Fibroblast of gingiva (primary cell): ENCODE measurements around the gene GALR3.

Experiments used
- DNase-seq: peaks from one replicate; pipeline ENCODE4 v3.0.0-alpha.2; 2011; ENCODE audit warnings: low read depth

Gene GALR3

DNA sequence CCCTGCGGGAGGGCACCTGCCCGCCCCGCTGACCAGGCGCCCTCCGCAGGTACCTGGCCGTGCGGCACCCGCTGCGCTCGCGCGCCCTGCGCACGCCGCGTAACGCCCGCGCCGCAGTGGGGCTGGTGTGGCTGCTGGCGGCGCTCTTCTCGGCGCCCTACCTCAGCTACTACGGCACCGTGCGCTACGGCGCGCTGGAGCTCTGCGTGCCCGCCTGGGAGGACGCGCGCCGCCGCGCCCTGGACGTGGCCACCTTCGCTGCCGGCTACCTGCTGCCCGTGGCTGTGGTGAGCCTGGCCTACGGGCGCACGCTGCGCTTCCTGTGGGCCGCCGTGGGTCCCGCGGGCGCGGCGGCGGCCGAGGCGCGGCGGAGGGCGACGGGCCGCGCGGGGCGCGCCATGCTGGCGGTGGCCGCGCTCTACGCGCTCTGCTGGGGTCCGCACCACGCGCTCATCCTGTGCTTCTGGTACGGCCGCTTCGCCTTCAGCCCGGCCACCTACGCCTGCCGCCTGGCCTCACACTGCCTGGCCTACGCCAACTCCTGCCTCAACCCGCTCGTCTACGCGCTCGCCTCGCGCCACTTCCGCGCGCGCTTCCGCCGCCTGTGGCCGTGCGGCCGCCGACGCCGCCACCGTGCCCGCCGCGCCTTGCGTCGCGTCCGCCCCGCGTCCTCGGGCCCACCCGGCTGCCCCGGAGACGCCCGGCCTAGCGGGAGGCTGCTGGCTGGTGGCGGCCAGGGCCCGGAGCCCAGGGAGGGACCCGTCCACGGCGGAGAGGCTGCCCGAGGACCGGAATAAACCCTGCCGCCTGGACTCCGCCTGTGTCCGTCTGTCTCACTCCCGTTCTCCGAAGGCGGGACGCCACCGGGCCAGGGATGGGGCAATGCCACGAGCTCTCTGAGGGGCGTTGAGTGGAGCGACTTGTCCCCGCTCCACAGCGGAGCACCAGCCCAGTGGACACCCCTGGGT, 1.8 kb downstream of the GALR3 start:
- DNase-seq: no peak

DNA sequence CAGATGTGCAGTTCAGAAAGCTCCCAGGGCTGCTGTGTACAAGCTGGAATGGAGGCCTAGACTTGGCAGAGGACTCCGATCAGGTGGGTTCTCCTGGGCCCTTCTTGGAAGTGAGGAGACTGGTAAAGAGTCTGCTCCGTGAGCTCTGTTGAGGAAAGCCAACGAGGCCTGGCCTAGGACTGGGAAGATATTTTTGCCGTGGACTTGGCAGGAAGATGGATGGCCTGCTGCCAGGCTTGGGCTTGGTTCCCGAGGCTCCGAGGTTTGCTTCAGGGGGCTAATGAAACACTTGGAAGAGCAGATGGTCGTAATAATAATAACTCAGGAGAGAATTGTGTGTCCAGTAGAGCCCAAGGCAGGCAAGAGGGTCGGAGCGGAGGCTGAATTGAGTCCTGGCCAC, 3.9 kb downstream of the GALR3 start:
- no peak for DNase-seq

DNA sequence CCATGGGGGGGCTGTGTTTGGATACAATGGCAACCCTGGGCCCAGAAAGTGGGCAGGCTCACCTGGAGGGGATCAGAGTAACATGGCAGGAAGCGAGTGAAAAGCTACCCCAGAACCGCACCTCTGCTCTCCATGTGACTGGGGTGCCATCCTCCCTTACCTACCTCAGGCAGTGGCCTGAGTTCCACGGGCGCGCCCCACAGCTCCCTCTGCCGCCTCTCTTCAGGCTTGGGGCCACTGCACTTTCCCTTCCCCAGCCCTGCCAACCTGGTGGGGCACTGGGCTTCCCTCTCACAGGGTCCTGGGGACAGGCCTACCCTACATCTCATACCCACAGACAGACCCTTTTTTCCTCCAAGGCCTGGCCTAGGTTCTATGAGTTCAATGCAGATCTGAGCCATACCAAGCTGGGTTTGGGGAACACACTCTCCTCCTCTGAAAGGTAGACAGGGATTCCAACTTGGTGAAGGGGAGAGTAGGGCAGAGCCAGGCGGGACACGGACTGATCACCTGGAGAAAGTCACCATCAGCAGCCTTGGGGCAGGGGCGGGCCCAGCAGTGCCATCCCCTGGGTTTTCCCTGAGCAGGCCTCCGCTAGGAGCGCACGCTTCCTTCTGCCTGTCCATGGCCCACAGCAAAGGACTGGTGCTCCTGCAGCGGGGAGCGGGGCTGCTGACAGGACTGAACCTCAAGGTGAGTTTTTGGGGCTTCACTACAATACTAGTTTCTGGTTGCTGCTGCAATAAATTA, 7.1 kb downstream of the GALR3 start:
- no peak for DNase-seq

DNA sequence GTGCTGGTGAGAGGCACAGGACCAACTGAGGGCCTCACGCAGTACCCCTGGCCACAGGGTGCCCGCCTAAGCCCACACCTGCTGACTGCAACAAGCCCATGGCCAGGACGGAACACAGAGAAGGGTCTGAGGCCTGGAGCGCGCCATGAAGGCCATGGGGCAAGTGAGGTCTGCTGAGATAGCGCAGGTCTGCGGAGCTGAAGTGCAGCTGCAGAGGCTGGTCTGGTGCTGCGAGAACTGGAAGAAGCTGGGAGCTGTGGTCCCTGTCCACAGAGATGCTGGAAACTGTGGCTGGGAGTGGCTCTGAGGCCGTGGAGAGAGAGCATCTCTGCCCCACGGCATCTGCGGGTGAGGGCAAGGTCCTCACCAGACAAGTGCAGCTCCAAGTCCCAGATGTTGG, 8.3 kb downstream of the GALR3 start:
- DNase-seq: no peak

DNA sequence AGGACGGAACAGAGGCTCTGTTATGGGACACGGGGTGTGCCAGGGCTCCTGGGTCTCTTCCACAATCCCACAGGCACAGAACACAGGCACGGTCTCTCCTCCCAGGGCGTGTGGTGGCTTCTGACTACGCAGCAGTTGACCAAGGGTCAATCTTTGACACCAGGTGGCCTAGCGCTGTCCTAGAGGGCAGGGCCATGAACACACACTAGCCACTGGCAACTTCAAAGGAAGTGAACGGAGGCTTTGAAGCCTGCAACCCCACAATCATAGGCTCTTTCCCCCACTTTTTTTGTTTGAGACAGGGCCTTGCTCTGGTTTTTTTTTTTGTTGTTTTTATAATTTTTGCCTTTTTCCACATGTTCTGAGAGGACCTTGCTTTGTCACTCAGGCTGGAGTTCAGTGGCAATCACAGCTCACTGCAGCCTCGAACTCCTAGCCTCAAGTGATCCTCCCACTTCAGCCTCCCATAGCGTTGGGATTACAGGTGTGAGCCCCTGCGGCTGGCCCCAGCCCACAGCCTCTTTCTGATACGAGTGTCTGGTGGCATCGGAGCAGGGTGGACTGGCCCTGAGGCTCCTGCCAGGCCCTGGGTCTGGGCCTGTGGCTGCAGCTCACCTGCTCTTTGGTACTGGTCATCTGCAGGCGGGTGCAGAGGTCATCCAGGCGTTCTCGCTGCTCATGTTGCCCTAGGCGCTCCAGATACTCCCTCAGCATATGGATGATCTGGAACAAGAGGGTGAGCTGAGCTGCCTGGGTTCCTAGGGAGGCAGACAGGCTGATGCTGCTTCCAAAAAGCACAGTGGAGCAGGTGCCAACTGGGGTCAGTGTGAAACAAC, 9.1 kb downstream of the GALR3 start:
- no peak for DNase-seq

GRCh38 chr22:37842015-37842793, 19.0 kb downstream of the GALR3 start:
- DNase-seq: no peak

DNA sequence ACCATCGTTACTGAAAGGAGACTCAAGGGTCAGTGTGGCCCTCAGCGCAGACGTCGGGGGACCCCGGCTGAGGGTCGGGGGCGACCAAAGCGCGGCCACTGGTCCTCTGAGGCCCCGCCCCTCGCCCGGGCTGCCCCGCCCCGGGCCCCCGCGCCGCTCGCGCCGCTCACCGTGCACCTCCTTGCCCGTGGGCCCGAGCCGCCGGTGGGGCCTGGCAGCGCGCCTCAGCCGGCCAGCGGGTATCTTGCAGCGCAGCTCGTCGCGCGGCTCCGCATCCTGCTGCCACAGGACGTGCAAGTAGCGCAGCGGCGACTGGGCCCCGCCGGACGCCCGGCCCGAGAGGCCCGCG, 20.5 kb downstream of the GALR3 start:
- no peak for DNase-seq

- DNase-seq: no peak
These were observed 21.7 kb downstream of the GALR3 start for GRCh38 chr22:37844904-37845329.

- no peak for DNase-seq
These were observed 23.3 kb downstream of the GALR3 start for GRCh38 chr22:37846433-37846832.

- peak; percentile 38 for DNase-seq
These were observed 25.5 kb downstream of the GALR3 start for GRCh38 chr22:37848587-37849088.

GRCh38 chr22:37849089-37849751, 26.0 kb downstream of the GALR3 start, which contains the start of gene EIF3L:
Gene EIF3L, plus strand, starts transcription at chr22:37849419. Its CDS starts 31 bp downstream, at chr22:37849450.
- peak; percentile 86 for DNase-seq

DNA sequence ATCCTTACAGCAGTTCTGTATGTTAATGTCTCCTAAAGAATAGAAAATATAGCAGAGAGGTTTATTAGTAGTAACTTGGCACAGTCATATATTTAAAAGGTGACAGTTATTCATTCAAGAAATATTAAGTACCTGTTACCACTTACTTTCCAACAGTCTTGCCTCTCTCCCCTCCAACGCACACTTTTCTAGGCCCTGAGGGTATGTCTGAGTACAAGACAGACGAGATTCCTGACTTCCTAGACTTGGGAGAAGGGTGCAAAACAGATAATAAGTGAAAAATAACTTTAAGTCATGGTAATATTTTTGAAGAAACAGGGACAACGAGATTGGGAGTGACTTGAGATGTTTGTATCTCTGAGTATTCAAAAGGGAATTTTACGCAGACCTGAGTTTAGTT, 27.6 kb downstream of the GALR3 start:
- DNase-seq: no peak

- no peak for DNase-seq
These were observed 29.2 kb downstream of the GALR3 start for GRCh38 chr22:37852418-37852817.

- DNase-seq: no peak
These were observed 31.8 kb downstream of the GALR3 start for GRCh38 chr22:37854946-37855345.

- no peak for DNase-seq
These were observed 32.3 kb downstream of the GALR3 start for GRCh38 chr22:37855462-37855861.

DNA sequence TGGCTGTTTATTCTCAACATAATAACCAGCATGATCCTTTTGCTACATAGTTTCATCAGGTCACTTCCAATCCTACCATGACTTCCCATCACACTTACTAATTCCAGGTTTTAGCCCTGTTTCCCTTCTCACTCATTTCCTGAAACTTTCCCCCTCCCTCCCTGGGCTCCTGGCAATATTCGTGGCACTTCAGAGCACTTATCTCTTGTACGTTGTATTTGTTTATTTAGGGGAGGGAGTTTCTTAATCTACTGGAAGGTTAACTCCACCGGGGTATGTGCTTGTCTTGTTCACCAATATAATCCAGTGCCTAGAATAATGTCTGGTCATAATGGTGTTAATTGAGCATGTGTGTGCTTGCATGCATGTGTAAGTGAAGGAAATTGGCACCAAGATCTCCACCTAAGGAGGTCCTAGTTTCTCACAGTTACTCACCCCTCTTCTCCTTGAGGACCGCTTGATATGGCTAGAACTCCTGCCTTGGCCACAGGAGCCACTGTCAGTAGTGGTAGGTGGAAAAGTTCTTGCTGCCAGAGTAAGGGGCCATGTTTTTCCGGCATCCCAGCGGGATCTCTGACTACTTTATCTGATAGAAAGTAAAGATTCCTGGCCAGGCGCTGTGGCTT, 37.7 kb downstream of the GALR3 start:
- no peak for DNase-seq

DNA sequence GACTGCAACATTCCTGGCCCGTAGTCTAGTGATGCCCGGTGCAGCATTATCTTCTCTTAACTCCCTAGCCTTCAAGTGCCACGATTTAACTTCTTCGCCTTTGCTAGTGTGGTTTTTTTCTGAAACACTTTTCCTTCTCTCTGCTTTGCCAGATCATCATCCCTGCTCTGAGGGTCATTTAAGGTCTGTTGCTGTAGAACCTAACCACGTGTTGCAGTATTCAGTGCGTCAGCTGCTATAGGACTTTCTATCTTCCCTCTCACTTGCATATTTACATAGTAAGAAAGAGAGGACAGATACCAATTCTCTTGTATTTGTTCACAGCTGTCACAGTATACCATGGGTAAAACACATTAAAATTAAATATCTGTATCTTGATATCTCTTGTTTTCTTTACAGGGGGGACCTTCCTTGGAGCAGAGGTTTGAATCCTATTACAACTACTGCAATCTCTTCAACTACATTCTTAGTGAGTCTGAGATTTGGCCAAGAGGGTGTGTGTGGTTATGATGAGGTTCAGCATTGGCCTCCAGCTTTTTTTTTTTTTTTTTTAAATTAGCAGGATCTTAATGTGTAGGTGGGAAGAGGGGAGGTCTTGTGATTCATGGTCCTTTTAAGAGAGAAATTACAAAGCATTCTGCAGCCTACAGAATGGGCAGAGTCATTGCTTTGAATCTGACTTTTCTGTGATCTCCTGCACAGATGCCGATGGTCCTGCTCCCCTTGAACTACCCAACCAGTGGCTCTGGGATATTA, 39.6 kb downstream of the GALR3 start:
- DNase-seq: no peak

GRCh38 chr22:37865510-37865909, 42.3 kb downstream of the GALR3 start:
- no peak for DNase-seq

GRCh38 chr22:37870273-37870672, 47.1 kb downstream of the GALR3 start:
- no peak for DNase-seq
